GM12874 (cell line): ENCODE measurements around the gene ITGA1.

Experiments
- CTCF ChIP-seq: IDR thresholded peaks from 2 replicates; pipeline ENCODE4 v1.5.1; 2011; ENCODE audit warnings: low read depth, mild to moderate bottlenecking, control low read depth, low read length, moderate library complexity; ENCODE audit not compliant: insufficient read depth

The ITGA1 gene

GRCh38 chr5:52841114-52841513 lies 53.4 kb downstream of the ITGA1 start:
- TF ChIP-seq CTCF, result no peak

GRCh38 chr5:52842111-52842510 lies 54.4 kb downstream of the ITGA1 start:
- no peak for TF ChIP-seq CTCF

- no peak for TF ChIP-seq CTCF
These were observed 57.2 kb downstream of the ITGA1 start for GRCh38 chr5:52844885-52845284.

GRCh38 chr5:52846182-52846842 lies 58.6 kb downstream of the ITGA1 start:
- no peak for TF ChIP-seq CTCF

GRCh38 chr5:52849544-52849943 lies 61.8 kb downstream of the ITGA1 start:
- no peak for TF ChIP-seq CTCF

- no peak for TF ChIP-seq CTCF
These were observed 65.9 kb downstream of the ITGA1 start for GRCh38 chr5:52853650-52854049.

- TF ChIP-seq CTCF, result no peak
These were observed 66.6 kb downstream of the ITGA1 start for GRCh38 chr5:52854301-52854700.
